HCT116 (cell line): Measurements from ENCODE around the gene PLOD1. TPM values are rescaled to one million over a fixed set of nuclear protein-coding genes. Genes with fewer than 3 reads are reported as not detected.

Experiments used
- ATAC-seq: fragments of 200-7000 bp; cut with Tn5 transposase; 2 replicates; pipeline ENCODE4 v1.9.1; 2020; ENCODE audit warnings: mild to moderate bottlenecking, moderate library complexity
- BruUV-seq: library from RNA; stranded (reverse); fragments of 400-500 nt; replicated peaks from 2 replicates; lab custom pipeline; 2021; lab: Mats Ljungman, UMichigan
- CTCF ChIA-PET: fragments of 300-600 bp; sonication (Branson Sonifier 250); formaldehyde crosslinking; loops from one replicate; lab custom pipeline; 2021; ENCODE audit warnings: antibody characterized with exemption; lab: Charles Lee
- POLR2A ChIA-PET: fragments of 300-600, 350-600 bp; sonication (Branson Sonifier 250); formaldehyde crosslinking; loops from one replicate; lab custom pipeline; 2021; ENCODE audit warnings: antibody characterized with exemption; lab: Charles Lee
- RAD21 ChIA-PET, 2 experiments: fragments of 300-600 bp; sonication (Branson Sonifier 250); formaldehyde crosslinking; loops; one replicate each; lab custom pipeline; 2023; ENCODE audit warnings: low total read pairs in 2 of 2; ENCODE audit not compliant: uncharacterized antibody in 2 of 2, unreplicated experiment in 2 of 2, low non-redundant PET in 1 of 2; lab: Charles Lee
- DNase-seq: peaks from one replicate; pipeline ENCODE4 v3.0.0-alpha.2; 2010; ENCODE audit warnings: low read depth, low spot score
- H2AFZ ChIP-seq: fragments of 200-600 bp; shearing (Covaris generic), sonication (generic); 2 replicates; pipeline ENCODE4 v1.6.1; 2017; ENCODE audit warnings: low read depth, mixed run types, mixed read lengths, antibody characterized with exemption, low read length; ENCODE audit not compliant: poor library complexity, severe bottlenecking
- H3K27ac ChIP-seq: 2 replicates; pipeline ENCODE4 v1.5.1; 2012; ENCODE audit warnings: low read depth, low read length
- H3K27me3 ChIP-seq: fragments of 200-600 bp; sonication (generic); 2 replicates; pipeline ENCODE4 v1.6.1; 2016; ENCODE audit warnings: mixed run types, low read length, mixed read lengths; ENCODE audit not compliant: insufficient read depth
- H3K36me3 ChIP-seq, 2 experiments: fragments of 200-500 bp in 1 of 2; fragments of 200-600 bp in 1 of 2; sonication (Bioruptor generic) in 1 of 2; sonication (generic) in 1 of 2; 2 replicates each; pipeline versions ENCODE4 v1.5.1 to v1.6.1; 2014 to 2016; ENCODE audit warnings: low read length in 2 of 2, inconsistent platforms in 1 of 2, mixed read lengths in 1 of 2, mixed run types in 1 of 2; ENCODE audit not compliant: insufficient read depth in 2 of 2, control insufficient read depth in 1 of 2
- H3K4me1 ChIP-seq, 2 experiments: fragments of 200-600 bp in 1 of 2; sonication (generic) in 1 of 2; 2 replicates each; pipeline versions ENCODE4 v1.5.1 to v1.6.1; 2012 to 2017; ENCODE audit warnings: low read length in 2 of 2, inconsistent platforms in 1 of 2, mild to moderate bottlenecking in 1 of 2, mixed read lengths in 1 of 2, mixed run types in 1 of 2, moderate library complexity in 1 of 2; ENCODE audit not compliant: insufficient read depth in 2 of 2, control insufficient read depth in 1 of 2
- H3K4me2 ChIP-seq: fragments of 200-600 bp; sonication (generic); 2 replicates; pipeline ENCODE4 v1.6.1; 2017; ENCODE audit warnings: mixed run types, low read length, mixed read lengths
- H3K4me3 ChIP-seq, 2 experiments: fragments of 200-600 bp in 1 of 2; sonication (generic) in 1 of 2; replicated peaks in 1 of 2; 2 replicates each; pipeline ENCODE4 v1.5.1; 2011 to 2016; ENCODE audit warnings: low read length in 2 of 2, control low read depth in 1 of 2, low read depth in 1 of 2, mild to moderate bottlenecking in 1 of 2, mixed read lengths in 1 of 2, mixed run types in 1 of 2
- H3K79me2 ChIP-seq: fragments of 200-600 bp; sonication (generic); 2 replicates; pipeline ENCODE4 v1.6.1; 2017; ENCODE audit warnings: mild to moderate bottlenecking, mixed run types, low read length, moderate library complexity, mixed read lengths; ENCODE audit not compliant: insufficient read depth
- H3K9ac ChIP-seq: fragments of 200-600 bp; sonication (generic); 2 replicates; pipeline ENCODE4 v1.6.1; 2016; ENCODE audit warnings: low read length, mixed read lengths
- H3K9me2 ChIP-seq: fragments of 200-600 bp; sonication (generic), shearing (Covaris generic); 2 replicates; pipeline ENCODE4 v1.6.1; 2017; ENCODE audit warnings: mixed run types, mild to moderate bottlenecking, moderate library complexity; ENCODE audit not compliant: insufficient read depth
- H3K9me3 ChIP-seq, 2 experiments: fragments of 200-500 bp in 1 of 2; fragments of 200-600 bp in 1 of 2; sonication (Bioruptor generic) in 1 of 2; sonication (generic) in 1 of 2; 2 replicates each; pipeline ENCODE4 v1.6.1; 2014 to 2017; ENCODE audit warnings: low read length in 2 of 2, mixed read lengths in 2 of 2, inconsistent platforms in 1 of 2, low read depth in 1 of 2, mild to moderate bottlenecking in 1 of 2, mixed run types in 1 of 2, moderate library complexity in 1 of 2; ENCODE audit not compliant: control insufficient read depth in 1 of 2, insufficient read depth in 1 of 2
- H4K20me1 ChIP-seq: fragments of 200-600 bp; sonication (generic), shearing (Covaris generic); 2 replicates; pipeline ENCODE4 v1.6.1; 2017; ENCODE audit warnings: mixed run types, mild to moderate bottlenecking, moderate library complexity; ENCODE audit not compliant: insufficient read depth
- ELF1 ChIP-seq: IDR thresholded peaks from 2 replicates; pipeline ENCODE4 v1.6.1; 2012; ENCODE audit warnings: low read depth, borderline replicate concordance
- EZH2 ChIP-seq: fragments of 200-600 bp; sonication (generic); IDR thresholded peaks from 2 replicates; pipeline ENCODE4 v1.6.1; 2017; ENCODE audit warnings: antibody characterized with exemption, mixed run types
- EZH2phosphoT487 ChIP-seq: fragments of 200-600 bp; IDR thresholded peaks from 2 replicates; pipeline ENCODE4 v1.6.1; 2018; ENCODE audit warnings: antibody characterized with exemption, borderline replicate concordance
- POLR2A ChIP-seq: IDR thresholded peaks from 2 replicates; pipeline ENCODE4 v1.7.0; 2011; ENCODE audit warnings: borderline replicate concordance; ENCODE audit not compliant: insufficient read depth, insufficient read length; ENCODE audit errors: extremely low read depth
- POLR2AphosphoS5 ChIP-seq: IDR thresholded peaks from 2 replicates; pipeline ENCODE4 v1.6.1; 2011; ENCODE audit warnings: mild to moderate bottlenecking, low read depth, low read length, moderate library complexity
- SIN3A ChIP-seq: IDR thresholded peaks from 2 replicates; pipeline ENCODE4 v1.6.1; 2012; ENCODE audit warnings: low read depth
- SP1 ChIP-seq: IDR thresholded peaks from 2 replicates; pipeline ENCODE4 v1.6.1; 2012; ENCODE audit warnings: low read depth
- TCF7L2 ChIP-seq: IDR thresholded peaks from 2 replicates; pipeline ENCODE4 v1.7.0; 2011; ENCODE audit warnings: borderline replicate concordance, inconsistent platforms; ENCODE audit not compliant: insufficient read depth, insufficient read length; ENCODE audit errors: extremely low read depth
- YY1 ChIP-seq: IDR thresholded peaks from 2 replicates; pipeline ENCODE4 v1.6.1; 2011; ENCODE audit warnings: low read length, low read depth, moderate library complexity, mild to moderate bottlenecking; ENCODE audit not compliant: insufficient replicate concordance; ENCODE audit errors: extremely low read depth
- ZFX ChIP-seq: fragments of 450-650 bp; IDR thresholded peaks from 2 replicates; pipeline ENCODE4 v1.6.1; 2017
- intact Hi-C: fragments of 100-400 bp; cut with micrococcal nuclease; formaldehyde crosslinking; loops from 2 replicates; pipeline ENCODE4 v1.10.0; 2022
- total RNA-seq: library from RNA; stranded (reverse); gene quantifications from one replicate; pipeline ENCODE4 v1.2.1, GENCODE V29; 2021; ENCODE audit not compliant: unreplicated experiment
- TF ChIP-seq, protein P1 (sequence below): IDR thresholded peaks from 2 replicates; pipeline ENCODE4 v1.6.1; 2011; ENCODE audit warnings: mild to moderate bottlenecking, low read length, moderate library complexity; ENCODE audit not compliant: insufficient replicate concordance; ENCODE audit errors: extremely low read depth
- TF ChIP-seq, protein P2 (sequence below), 3 experiments: fragments of 200-600 bp in 1 of 3; sonication (generic) in 1 of 3; IDR thresholded peaks in 2 of 3; conservative IDR thresholded peaks in 1 of 3; 2 replicates each; pipeline ENCODE4 v1.5.1; 2012 to 2017; ENCODE audit warnings: low read depth in 2 of 3, low read length in 2 of 3, antibody characterized with exemption in 1 of 3, borderline replicate concordance in 1 of 3, control low read depth in 1 of 3, mild to moderate bottlenecking in 1 of 3, mixed read lengths in 1 of 3, mixed run types in 1 of 3, moderate library complexity in 1 of 3; ENCODE audit not compliant: insufficient read depth in 1 of 3
- TF ChIP-seq, protein P3 (sequence below): IDR thresholded peaks from 2 replicates; pipeline ENCODE4 v1.6.1; 2012

The PLOD1 gene
- total RNA-seq, 1 experiment from 2014 or later, result 175 TPM

DNA sequence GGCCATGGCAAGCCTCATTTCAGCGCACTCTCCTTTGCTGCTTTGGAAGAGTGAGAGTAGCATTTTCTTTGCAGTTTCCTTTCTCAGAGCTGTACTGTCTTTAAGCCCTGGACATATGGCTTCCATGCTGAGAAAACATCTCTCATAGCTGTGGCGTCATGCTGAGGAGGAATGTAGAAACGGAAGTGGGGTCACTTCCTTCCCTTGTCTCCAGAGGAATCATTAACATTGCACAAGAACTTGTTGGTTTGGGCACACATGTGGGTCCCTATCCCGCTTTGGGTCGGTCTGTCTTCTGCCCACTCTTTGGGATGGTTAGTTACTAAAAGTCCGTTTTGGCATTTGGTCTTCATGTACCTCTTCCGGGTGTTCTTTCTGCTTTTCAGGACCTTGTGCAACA is 51.3 kb downstream of the PLOD1 start:
- BruUV-seq, result no TSS peak
- Histone ChIP-seq H3K9me2 (no peaks in the 10 kb centered on the region), H3K36me3 (peaks cover 40 to 55% of the 10 kb centered on the region in 2 experiments), H3K4me1 (peaks cover 12 to 14% of the 10 kb centered on the region in 2 experiments), H4K20me1 (no peaks in the 10 kb centered on the region), H3K4me3 (no peak overlapping the region), H3K9me3 (no peaks in the 10 kb centered on the region), H3K9ac (no peak overlapping the region), H3K27ac (no peak overlapping the region), H3K27me3 (no peaks in the 10 kb centered on the region), H3K4me2 (no peak overlapping the region), H2AFZ (no peak overlapping the region), H3K79me2 (peaks cover 97% of the 10 kb centered on the region)
- POLR2A ChIA-PET, result interaction anchor here (0.6 kb wide), 1 partner anchor 33 kb away, joined by 5 read pairs; the partner anchor contains the start of gene MIIP
- TF ChIP-seq TCF7L2, result no peak
- TF ChIP-seq EZH2phosphoT487, result no peak
- TF ChIP-seq EZH2, result no peak
- TF ChIP-seq, protein P1, sequence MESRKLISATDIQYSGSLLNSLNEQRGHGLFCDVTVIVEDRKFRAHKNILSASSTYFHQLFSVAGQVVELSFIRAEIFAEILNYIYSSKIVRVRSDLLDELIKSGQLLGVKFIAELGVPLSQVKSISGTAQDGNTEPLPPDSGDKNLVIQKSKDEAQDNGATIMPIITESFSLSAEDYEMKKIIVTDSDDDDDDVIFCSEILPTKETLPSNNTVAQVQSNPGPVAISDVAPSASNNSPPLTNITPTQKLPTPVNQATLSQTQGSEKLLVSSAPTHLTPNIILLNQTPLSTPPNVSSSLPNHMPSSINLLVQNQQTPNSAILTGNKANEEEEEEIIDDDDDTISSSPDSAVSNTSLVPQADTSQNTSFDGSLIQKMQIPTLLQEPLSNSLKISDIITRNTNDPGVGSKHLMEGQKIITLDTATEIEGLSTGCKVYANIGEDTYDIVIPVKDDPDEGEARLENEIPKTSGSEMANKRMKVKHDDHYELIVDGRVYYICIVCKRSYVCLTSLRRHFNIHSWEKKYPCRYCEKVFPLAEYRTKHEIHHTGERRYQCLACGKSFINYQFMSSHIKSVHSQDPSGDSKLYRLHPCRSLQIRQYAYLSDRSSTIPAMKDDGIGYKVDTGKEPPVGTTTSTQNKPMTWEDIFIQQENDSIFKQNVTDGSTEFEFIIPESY, result no peak
- no peak for TF ChIP-seq SIN3A
- no peak for TF ChIP-seq SP1
- no peak for TF ChIP-seq POLR2AphosphoS5
- TF ChIP-seq ELF1, result no peak
- TF ChIP-seq, protein P2, sequence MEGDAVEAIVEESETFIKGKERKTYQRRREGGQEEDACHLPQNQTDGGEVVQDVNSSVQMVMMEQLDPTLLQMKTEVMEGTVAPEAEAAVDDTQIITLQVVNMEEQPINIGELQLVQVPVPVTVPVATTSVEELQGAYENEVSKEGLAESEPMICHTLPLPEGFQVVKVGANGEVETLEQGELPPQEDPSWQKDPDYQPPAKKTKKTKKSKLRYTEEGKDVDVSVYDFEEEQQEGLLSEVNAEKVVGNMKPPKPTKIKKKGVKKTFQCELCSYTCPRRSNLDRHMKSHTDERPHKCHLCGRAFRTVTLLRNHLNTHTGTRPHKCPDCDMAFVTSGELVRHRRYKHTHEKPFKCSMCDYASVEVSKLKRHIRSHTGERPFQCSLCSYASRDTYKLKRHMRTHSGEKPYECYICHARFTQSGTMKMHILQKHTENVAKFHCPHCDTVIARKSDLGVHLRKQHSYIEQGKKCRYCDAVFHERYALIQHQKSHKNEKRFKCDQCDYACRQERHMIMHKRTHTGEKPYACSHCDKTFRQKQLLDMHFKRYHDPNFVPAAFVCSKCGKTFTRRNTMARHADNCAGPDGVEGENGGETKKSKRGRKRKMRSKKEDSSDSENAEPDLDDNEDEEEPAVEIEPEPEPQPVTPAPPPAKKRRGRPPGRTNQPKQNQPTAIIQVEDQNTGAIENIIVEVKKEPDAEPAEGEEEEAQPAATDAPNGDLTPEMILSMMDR (IDR thresholded peaks at IDR 0.05 in 2 of 3, conservative IDR thresholded peaks at IDR 0.05 in 1 of 3; ENCODE audit: borderline replicate concordance in 1 of 3, insufficient read depth in 1 of 3, low read depth in 2 of 3, low read length in 2 of 3), result no peak
- TF ChIP-seq, protein P3, sequence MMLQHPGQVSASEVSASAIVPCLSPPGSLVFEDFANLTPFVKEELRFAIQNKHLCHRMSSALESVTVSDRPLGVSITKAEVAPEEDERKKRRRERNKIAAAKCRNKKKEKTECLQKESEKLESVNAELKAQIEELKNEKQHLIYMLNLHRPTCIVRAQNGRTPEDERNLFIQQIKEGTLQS, result no peak
- TF ChIP-seq ZFX, result no peak
- no peak for TF ChIP-seq POLR2A
- TF ChIP-seq YY1, result no peak
- intact Hi-C loops, result no loop called here
- CTCF ChIA-PET, result no interaction called here
- no peak for ATAC-seq
- RAD21 ChIA-PET, result no interaction called here
- no peak for DNase-seq
